Measurements from ENCODE around the gene SLC12A4. TPM values are rescaled to one million over a fixed set of nuclear protein-coding genes. Genes with fewer than 3 reads are reported as not detected.

The SLC12A4 gene
- total RNA-seq, 4 donors from 2014 or later, result 18.1 to 46.4 (median 25.4) TPM

DNA sequence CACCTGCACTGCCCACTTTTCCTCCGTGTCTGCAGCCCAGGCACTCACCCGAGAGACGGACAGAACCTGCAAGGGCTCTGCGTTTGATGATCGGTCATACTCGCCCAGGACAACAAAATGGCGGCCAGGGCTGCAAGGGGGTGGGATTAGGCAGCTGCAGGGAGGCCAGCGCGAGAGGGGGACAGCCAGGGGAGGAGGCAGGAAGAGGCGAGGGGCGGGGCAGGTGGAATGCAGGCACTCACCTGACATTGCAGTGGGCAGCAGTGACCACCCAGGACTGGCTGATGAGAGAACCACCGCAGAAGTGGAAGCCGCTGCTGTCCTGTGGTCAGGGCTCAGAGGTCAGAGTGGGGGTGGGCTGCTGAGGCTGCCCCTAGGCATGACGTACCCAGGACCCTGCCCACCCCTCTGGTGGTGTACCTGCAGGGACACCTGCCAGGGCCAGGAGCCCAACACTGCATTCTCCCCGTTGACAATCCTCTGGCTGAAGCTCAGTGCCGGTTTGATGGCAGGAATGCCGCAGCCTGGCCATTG, 37.7 kb downstream of the SLC12A4 start:
- 93% methylated on average over 17 of the region's 17 CpGs; no CpG with 5 or more reads in 1 of the 2 donors for WGBS, 2 donors (ENCODE audit: low coverage in 1 of 2)
- no peak overlapping the region for H3K27ac ChIP-seq
- TF ChIP-seq, protein P1, sequence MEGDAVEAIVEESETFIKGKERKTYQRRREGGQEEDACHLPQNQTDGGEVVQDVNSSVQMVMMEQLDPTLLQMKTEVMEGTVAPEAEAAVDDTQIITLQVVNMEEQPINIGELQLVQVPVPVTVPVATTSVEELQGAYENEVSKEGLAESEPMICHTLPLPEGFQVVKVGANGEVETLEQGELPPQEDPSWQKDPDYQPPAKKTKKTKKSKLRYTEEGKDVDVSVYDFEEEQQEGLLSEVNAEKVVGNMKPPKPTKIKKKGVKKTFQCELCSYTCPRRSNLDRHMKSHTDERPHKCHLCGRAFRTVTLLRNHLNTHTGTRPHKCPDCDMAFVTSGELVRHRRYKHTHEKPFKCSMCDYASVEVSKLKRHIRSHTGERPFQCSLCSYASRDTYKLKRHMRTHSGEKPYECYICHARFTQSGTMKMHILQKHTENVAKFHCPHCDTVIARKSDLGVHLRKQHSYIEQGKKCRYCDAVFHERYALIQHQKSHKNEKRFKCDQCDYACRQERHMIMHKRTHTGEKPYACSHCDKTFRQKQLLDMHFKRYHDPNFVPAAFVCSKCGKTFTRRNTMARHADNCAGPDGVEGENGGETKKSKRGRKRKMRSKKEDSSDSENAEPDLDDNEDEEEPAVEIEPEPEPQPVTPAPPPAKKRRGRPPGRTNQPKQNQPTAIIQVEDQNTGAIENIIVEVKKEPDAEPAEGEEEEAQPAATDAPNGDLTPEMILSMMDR (IDR thresholded peaks at IDR 0.05), result no peak
- TF ChIP-seq POLR2A (IDR thresholded peaks at IDR 0.05) (no peak), EP300 (IDR thresholded peaks at IDR 0.05; ENCODE audit: low read depth) (no peak), POLR2AphosphoS5 (IDR thresholded peaks at IDR 0.05) (no peak)
- peaks cover 0 to 8% (median 4%) of the 10 kb centered on the region in 4 donors for H3K36me3 ChIP-seq
- no peaks in the 10 kb centered on the region for H3K9me3 ChIP-seq
- H3K4me3 ChIP-seq, result no peak overlapping the region
- H3K27me3 ChIP-seq, result no peaks in the 10 kb centered on the region
- in situ Hi-C loops (cut with MboI; ENCODE audit: low pct_ligation_motif_present in 1 of 4, low pct_unique_long_range_greater_than_20kb in 1 of 4, low sequenced_read_pairs in 3 of 4) (no loop called here), intact Hi-C loops (cut with DNase I; ENCODE audit: low total_unique reads) (no loop called here)
- DNase-seq, result no peak
- peaks cover 9 to 12% (median 11%) of the 10 kb centered on the region in 4 donors for H3K4me1 ChIP-seq

DNA sequence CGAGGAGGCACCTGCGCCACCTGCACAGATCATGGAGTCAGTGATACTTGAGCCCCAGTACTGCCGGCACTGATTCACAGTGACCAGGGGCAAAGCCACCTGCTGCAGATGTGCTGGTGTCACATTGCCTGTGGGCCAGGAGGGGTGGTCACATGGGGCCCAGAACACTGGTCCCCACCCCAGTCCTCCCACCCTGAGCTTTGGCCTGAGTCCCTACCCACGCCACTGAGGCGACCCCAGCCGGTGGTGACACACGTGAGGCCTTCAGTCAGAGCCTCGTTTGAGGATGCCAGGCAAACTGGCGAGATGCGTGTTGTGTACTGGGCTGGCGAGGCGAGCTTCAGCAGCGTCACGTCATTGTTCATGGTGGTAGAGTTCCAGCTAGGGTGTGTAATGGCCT, 38.2 kb downstream of the SLC12A4 start:
- WGBS, 2 donors (ENCODE audit: low coverage in 1 of 2), result 97 to 100% methylated on average over 2 to 14 of the region's 14 CpGs
- H3K4me1 ChIP-seq, result peaks cover 6 to 9% (median 8%) of the 10 kb centered on the region in 4 donors
- no peak for TF ChIP-seq POLR2AphosphoS5 (IDR thresholded peaks at IDR 0.05)
- in situ Hi-C loops (cut with MboI; ENCODE audit: low pct_ligation_motif_present in 1 of 4, low pct_unique_long_range_greater_than_20kb in 1 of 4, low sequenced_read_pairs in 3 of 4), result no loop called here
- no peaks in the 10 kb centered on the region for H3K9me3 ChIP-seq
- H3K36me3 ChIP-seq, result peaks cover 0 to 8% (median 4%) of the 10 kb centered on the region in 4 donors
- H3K27ac ChIP-seq, result no peak overlapping the region
- intact Hi-C loops (cut with DNase I; ENCODE audit: low total_unique reads), result no loop called here
- no peak overlapping the region for H3K4me3 ChIP-seq
- no peaks in the 10 kb centered on the region for H3K27me3 ChIP-seq
- DNase-seq, result no peak

DNA sequence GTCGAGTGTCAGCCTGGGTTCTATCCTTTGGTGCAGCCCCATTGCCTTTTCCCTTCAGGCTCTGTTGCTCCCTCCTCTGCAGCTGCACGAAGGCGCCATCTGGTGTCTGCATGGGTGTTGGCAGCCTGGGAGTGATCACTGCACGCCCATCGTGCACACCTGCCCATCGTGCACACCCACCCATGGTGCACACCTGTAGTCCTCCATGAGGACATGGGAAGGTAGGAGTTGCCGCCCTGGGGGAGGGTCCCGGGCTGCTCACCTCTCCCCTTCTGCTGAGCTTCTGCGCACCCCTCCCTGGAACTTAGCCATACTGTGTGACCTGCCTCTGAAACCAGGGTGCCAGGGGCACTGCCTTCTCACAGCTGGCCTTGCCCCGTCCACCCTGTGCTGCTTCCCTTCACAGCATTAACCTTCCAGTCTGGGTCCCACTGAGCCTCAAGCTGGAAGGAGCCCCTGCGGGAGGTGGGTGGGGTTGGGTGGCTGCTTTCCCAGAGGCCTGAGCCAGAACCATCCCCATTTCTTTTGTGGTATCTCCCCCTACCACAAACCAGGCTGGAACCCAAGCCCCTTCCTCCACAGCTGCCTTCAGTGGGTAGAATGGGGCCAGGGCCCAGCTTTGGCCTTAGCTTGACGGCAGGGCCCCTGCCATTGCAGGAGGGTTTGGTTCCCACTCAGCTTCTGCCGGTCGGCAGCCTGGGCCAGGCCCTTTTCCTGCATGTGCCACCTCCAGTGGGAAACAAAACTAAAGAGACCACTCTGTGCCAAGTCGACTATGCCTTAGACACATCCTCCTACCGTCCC, 39.7 kb downstream of the SLC12A4 start:
- intact Hi-C loops (cut with DNase I; ENCODE audit: low total_unique reads), result loop anchor here (10.0 kb wide), 1 partner anchor 114 kb away; no protein-coding TSS in a partner anchor
- WGBS, 2 donors (ENCODE audit: low coverage in 1 of 2), result 44 to 70% methylated on average over 4 to 16 of the region's 16 CpGs
- TF ChIP-seq, protein P1 (IDR thresholded peaks at IDR 0.05), result peak; percentile 76 to 90 (median 85)
- TF ChIP-seq EP300 (IDR thresholded peaks at IDR 0.05; ENCODE audit: low read depth) (no peak), POLR2AphosphoS5 (IDR thresholded peaks at IDR 0.05) (peak in 2 of 3 donors; percentile 17 to 25), POLR2A (IDR thresholded peaks at IDR 0.05) (no peak)
- peak; percentile 75 for DNase-seq
- H3K36me3 ChIP-seq, result peaks cover 0 to 8% (median 4%) of the 10 kb centered on the region in 4 donors
- H3K9me3 ChIP-seq, result no peaks in the 10 kb centered on the region
- no peak overlapping the region for H3K4me3 ChIP-seq
- in situ Hi-C loops (cut with MboI; ENCODE audit: low pct_ligation_motif_present in 1 of 4, low pct_unique_long_range_greater_than_20kb in 1 of 4, low sequenced_read_pairs in 3 of 4), result loop anchor here in 2 of 4 donors (10.0 kb wide), 1 partner anchor 114 kb away; no protein-coding TSS in a partner anchor
- H3K27ac ChIP-seq, result no peak overlapping the region
- H3K27me3 ChIP-seq, result no peaks in the 10 kb centered on the region
- no peaks in the 10 kb centered on the region for H3K4me1 ChIP-seq

DNA sequence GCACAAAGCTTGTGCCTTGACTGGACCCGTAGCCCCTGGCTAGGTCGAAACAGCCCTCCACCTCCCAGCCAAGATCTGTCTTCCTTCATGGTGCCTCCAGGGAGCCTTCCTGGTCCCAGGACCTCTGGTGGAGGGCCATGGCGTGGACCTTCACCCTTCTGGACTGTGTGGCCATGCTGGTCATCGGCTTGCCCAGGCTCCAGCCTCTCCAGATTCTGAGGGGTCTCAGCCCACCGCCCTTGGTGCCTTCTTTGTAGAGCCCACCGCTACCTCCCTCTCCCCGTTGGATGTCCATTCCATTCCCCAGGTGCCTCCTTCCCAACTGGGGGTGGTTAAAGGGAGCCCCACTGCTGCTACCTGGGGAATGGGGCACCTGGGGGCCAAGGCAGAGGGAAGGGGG, 40.3 kb downstream of the SLC12A4 start:
- H3K36me3 ChIP-seq, result peaks cover 0 to 8% (median 4%) of the 10 kb centered on the region in 4 donors
- 75% methylated on average over 7 of the region's 7 CpGs; no CpG with 5 or more reads in 1 of the 2 donors for WGBS, 2 donors (ENCODE audit: low coverage in 1 of 2)
- no peak overlapping the region for H3K27ac ChIP-seq

More for the DNA sequence above, 40.3 kb downstream of the SLC12A4 start:
- no peaks in the 10 kb centered on the region for H3K4me1 ChIP-seq
- H3K27me3 ChIP-seq, result no peaks in the 10 kb centered on the region
- intact Hi-C loops (cut with DNase I; ENCODE audit: low total_unique reads) (loop anchor here (10.0 kb wide), 1 partner anchor 113 kb away; no protein-coding TSS in a partner anchor), in situ Hi-C loops (cut with MboI; ENCODE audit: low pct_ligation_motif_present in 1 of 4, low pct_unique_long_range_greater_than_20kb in 1 of 4, low sequenced_read_pairs in 3 of 4) (loop anchor here in 2 of 4 donors (10.0 kb wide), 1 partner anchor 113 kb away; no protein-coding TSS in a partner anchor)
- no peaks in the 10 kb centered on the region for H3K9me3 ChIP-seq
- TF ChIP-seq, protein P1 (IDR thresholded peaks at IDR 0.05), result no peak
- TF ChIP-seq POLR2A (IDR thresholded peaks at IDR 0.05), result no peak
- TF ChIP-seq EP300 (IDR thresholded peaks at IDR 0.05; ENCODE audit: low read depth), result no peak
- no peak for TF ChIP-seq POLR2AphosphoS5 (IDR thresholded peaks at IDR 0.05)
- H3K4me3 ChIP-seq, result no peak overlapping the region
- DNase-seq, result no peak

All from transverse colon (tissue), 4 donors.